ENCODE measurements around the gene ZNF608. TPM values are rescaled to one million over a fixed set of nuclear protein-coding genes. Genes with fewer than 3 reads are reported as not detected.

ZNF608 gene
- total and polyA plus RNA-seq, 3 experiments from 2014 or later = not detected

DNA sequence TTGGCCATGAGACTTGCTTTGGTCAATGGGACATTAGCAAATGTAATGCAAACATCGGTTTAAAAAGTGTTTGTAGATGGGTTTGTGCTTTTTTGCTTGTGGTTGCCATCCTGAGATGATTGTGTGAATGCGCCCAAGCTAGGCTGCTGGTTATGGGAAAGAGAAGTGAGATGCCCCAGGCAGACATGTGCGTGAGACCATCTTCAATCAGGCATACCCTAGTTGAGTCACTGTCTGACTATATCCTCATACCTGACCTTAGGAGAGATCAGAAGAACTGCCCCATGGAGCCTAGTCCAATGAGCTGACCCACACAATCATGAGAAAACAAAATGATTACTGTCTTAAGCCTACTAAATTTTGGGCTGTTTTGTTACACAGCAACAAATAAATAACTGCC lies 36.8 kb upstream of the ZNF608 start:
- H3K27me3 Mint-ChIP-seq = no peaks in the 10 kb centered on the region
- Histone ChIP-seq H3K9me3 (ENCODE audit: low read length) (no peaks in the 10 kb centered on the region), H3K4me3 (ENCODE audit: low read length) (no peak overlapping the region), H3K27ac (ENCODE audit: low read depth, low read length) (no peak overlapping the region), H3K36me3 (ENCODE audit: insufficient read depth, low read length) (no peaks in the 10 kb centered on the region), H3K4me1 (ENCODE audit: insufficient read depth, low read length) (no peaks in the 10 kb centered on the region), H3K27me3 (ENCODE audit: insufficient read depth, low read length, poor library complexity, severe bottlenecking) (no peaks in the 10 kb centered on the region)
- H3K27ac Mint-ChIP-seq = no peak overlapping the region
- ChIA-PET POLR2A (no interaction called here), CTCF (no interaction called here)
- no peak overlapping the region for H3K4me3 Mint-ChIP-seq
- no peak for DNase-seq
- H3K9me3 Mint-ChIP-seq = peaks cover 0 to 1% (median 0%) of the 10 kb centered on the region in 5 donors
- no peaks in the 10 kb centered on the region for H3K36me3 Mint-ChIP-seq
- no peaks in the 10 kb centered on the region for H3K4me1 Mint-ChIP-seq

DNA sequence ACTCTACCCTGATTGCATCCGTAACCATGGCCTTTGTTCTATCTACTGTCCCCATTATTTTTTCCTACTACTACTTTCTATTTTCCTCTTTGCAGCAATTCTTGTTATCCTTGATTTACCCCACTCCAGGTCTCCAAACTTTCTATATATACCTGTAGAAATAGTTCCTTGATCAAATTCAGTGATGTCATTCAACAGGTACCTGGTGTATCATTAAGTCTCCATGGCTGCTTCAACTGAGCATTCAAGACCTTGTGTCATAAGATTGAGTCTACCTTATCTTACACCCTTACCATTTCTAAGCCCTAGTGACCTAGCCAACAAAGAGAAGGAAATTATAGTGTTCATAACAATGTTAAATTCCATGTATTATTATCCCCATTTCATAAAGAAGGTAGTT lies 35.8 kb upstream of the ZNF608 start:
- H3K36me3 Mint-ChIP-seq = no peaks in the 10 kb centered on the region
- ChIA-PET POLR2A (no interaction called here), CTCF (no interaction called here)
- H3K27me3 Mint-ChIP-seq = no peaks in the 10 kb centered on the region
- H3K4me1 ChIP-seq (ENCODE audit: insufficient read depth, low read length) = no peaks in the 10 kb centered on the region
- no peak overlapping the region for H3K27ac ChIP-seq (ENCODE audit: low read depth, low read length)
- H3K4me1 Mint-ChIP-seq = no peaks in the 10 kb centered on the region
- no peak overlapping the region for H3K4me3 Mint-ChIP-seq
- no peaks in the 10 kb centered on the region for H3K9me3 ChIP-seq (ENCODE audit: low read length)
- H3K27ac Mint-ChIP-seq = no peak overlapping the region
- no peak overlapping the region for H3K4me3 ChIP-seq (ENCODE audit: low read length)
- peaks cover 0 to 3% (median 0%) of the 10 kb centered on the region in 5 donors for H3K9me3 Mint-ChIP-seq
- no peaks in the 10 kb centered on the region for H3K36me3 ChIP-seq (ENCODE audit: insufficient read depth, low read length)
- DNase-seq = no peak
- no peaks in the 10 kb centered on the region for H3K27me3 ChIP-seq (ENCODE audit: insufficient read depth, low read length, poor library complexity, severe bottlenecking)

DNA sequence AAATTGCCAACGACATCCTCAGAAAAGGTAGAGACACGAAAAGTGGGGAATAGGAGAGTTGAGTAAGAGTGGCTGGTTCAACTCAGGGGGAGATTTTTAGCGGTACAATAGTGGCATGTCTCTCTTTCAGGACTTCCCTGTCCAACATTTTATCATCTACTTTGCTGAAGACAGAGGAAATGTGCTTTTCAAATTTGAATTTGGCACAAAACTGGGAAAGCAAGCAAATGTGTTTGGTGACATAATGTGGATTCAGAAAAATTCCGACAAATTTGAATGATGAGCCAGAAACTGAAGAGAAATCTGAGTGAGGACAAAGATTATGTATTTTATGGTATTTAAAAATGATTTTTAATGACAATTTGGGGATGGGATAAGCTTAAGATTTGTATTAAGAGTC lies 33.6 kb upstream of the ZNF608 start:
- DNase-seq = no peak
- no peak overlapping the region for H3K27ac Mint-ChIP-seq
- POLR2A ChIA-PET = no interaction called here
- H3K36me3 Mint-ChIP-seq = no peaks in the 10 kb centered on the region
- CTCF ChIA-PET = no interaction called here
- H3K27me3 Mint-ChIP-seq = no peaks in the 10 kb centered on the region
- H3K4me3 Mint-ChIP-seq = no peak overlapping the region
- Histone ChIP-seq H3K36me3 (ENCODE audit: insufficient read depth, low read length) (no peaks in the 10 kb centered on the region), H3K4me3 (ENCODE audit: low read length) (no peak overlapping the region), H3K27me3 (ENCODE audit: insufficient read depth, low read length, poor library complexity, severe bottlenecking) (no peaks in the 10 kb centered on the region), H3K27ac (ENCODE audit: low read depth, low read length) (no peak overlapping the region), H3K4me1 (ENCODE audit: insufficient read depth, low read length) (no peaks in the 10 kb centered on the region), H3K9me3 (ENCODE audit: low read length) (no peaks in the 10 kb centered on the region)
- H3K4me1 Mint-ChIP-seq = no peaks in the 10 kb centered on the region
- H3K9me3 Mint-ChIP-seq = peaks cover 0 to 3% (median 0%) of the 10 kb centered on the region in 5 donors

DNA sequence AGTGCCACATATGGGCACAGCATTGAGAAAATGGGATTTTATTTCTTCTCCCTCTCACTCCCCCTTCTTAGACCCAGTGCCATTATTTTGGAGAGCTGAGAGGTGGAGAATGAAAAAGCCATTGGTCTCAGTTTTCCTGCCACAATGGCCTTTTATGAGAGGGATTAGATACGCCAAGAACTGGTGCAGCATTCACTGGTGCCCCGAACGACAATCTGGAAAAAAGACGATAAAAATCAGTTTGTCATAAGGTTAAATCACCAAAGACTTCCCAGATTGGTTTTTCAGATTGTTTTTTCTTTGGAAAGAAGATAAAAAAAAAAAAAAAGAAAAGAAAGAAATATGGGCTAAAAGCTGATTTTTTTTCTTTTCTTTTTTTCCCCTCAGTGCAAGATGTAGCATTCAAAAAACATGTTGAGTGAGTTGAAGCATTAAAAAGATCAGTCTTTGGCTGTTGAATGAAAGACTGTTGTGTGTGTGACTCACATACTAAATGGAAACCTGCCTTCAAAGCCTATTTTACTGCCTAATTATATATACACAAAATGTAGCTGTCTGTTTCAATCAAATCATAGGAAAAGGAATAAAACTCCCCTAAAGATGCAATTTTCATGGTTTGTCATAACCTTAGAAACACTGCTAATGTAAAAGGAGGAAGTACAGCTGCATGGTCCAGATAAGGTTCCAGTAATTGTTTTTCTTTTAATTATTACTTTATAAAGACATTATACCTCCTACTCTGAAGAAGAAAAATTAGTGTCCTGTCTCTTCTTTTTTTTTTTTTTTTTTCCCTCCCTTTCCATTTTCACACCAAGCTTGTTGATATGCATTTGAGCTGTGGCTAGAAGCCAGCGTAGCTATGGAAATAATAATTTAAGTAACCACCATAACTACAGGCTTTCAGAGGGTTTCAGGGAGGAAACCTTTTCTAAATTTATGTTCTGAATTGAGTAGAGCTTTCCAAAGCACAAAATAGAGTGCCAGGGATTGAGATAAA lies 27.2 kb upstream of the ZNF608 start:
- ChIA-PET CTCF (interaction anchor here (1.3 kb wide), 1 partner anchor 11 kb away, joined by 3 read pairs; no protein-coding TSS in a partner anchor), POLR2A (no interaction called here)
- Mint-ChIP-seq H3K27ac (no peak overlapping the region), H3K9me3 (peaks cover 0 to 5% (median 0%) of the 10 kb centered on the region in 5 donors), H3K36me3 (no peaks in the 10 kb centered on the region), H3K27me3 (no peaks in the 10 kb centered on the region), H3K4me1 (no peaks in the 10 kb centered on the region), H3K4me3 (no peak overlapping the region)
- no peaks in the 10 kb centered on the region for H3K36me3 ChIP-seq (ENCODE audit: insufficient read depth, low read length)
- no peak overlapping the region for H3K27ac ChIP-seq (ENCODE audit: low read depth, low read length)
- H3K27me3 ChIP-seq (ENCODE audit: insufficient read depth, low read length, poor library complexity, severe bottlenecking) = no peaks in the 10 kb centered on the region
- DNase-seq = no peak
- no peak overlapping the region for H3K4me3 ChIP-seq (ENCODE audit: low read length)
- H3K9me3 ChIP-seq (ENCODE audit: low read length) = no peaks in the 10 kb centered on the region
- H3K4me1 ChIP-seq (ENCODE audit: insufficient read depth, low read length) = no peaks in the 10 kb centered on the region

DNA sequence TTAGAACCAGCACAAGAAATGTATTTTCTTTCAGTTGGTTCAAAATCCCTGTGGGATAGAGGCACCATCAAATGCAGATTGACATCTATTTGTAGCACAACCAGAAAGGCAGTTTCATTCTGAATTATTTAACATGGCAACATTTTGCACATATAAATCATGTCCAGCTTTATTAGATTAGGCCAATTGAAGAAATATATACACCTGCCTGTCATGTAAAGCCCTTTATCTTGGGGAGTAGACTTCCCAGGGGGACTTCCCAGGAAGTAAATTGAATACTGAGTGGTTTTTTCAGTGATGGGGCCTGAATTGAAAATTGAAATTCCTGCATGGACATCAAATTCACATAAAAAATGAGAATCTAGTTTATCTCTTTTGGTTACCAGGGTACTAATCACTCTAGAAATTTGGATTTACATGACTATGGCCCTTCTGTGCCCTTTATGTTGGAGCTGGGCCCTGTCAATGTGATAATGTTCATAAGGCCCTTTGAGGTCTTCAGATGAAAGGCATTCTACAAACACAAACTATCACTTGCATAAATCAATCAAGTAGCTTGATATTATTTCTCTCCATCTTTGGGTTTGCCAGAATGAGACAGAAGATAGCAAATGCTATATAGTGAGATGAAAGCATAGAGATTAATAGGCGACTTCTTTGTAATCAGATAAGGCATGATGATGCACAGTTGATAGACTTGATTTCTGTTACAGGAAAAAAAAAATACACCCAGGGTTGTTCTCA lies 26.2 kb upstream of the ZNF608 start:
- Mint-ChIP-seq H3K27me3 (no peaks in the 10 kb centered on the region), H3K4me1 (no peaks in the 10 kb centered on the region), H3K36me3 (no peaks in the 10 kb centered on the region), H3K4me3 (no peak overlapping the region), H3K27ac (no peak overlapping the region), H3K9me3 (peaks cover 0 to 2% (median 0%) of the 10 kb centered on the region in 5 donors)
- POLR2A ChIA-PET = no interaction called here
- Histone ChIP-seq H3K4me1 (ENCODE audit: insufficient read depth, low read length) (no peaks in the 10 kb centered on the region), H3K36me3 (ENCODE audit: insufficient read depth, low read length) (no peaks in the 10 kb centered on the region), H3K4me3 (ENCODE audit: low read length) (no peak overlapping the region), H3K9me3 (ENCODE audit: low read length) (no peaks in the 10 kb centered on the region), H3K27me3 (ENCODE audit: insufficient read depth, low read length, poor library complexity, severe bottlenecking) (no peaks in the 10 kb centered on the region), H3K27ac (ENCODE audit: low read depth, low read length) (no peak overlapping the region)
- no peak for DNase-seq
- CTCF ChIA-PET = interaction anchor here (1.3 kb wide), 1 partner anchor 12 kb away, joined by 3 read pairs; no protein-coding TSS in a partner anchor

DNA sequence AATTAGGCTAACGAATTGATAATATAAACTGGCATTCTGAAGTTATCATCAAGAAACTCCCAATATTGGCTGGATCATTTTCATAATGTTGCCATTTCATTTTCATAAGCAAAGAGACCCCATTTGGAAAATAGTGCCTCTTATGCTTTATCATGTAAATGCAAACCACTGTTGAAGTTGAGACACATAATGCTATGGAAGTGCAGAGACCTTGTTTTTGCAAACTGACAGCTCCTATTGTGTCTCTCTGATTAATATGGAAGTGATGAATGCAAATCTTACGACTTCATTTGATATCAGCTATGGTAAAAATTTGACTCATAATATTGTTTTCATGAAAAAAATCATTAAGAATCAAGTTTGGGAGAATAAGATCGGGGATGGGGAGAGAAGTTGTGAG lies 25.3 kb upstream of the ZNF608 start:
- no peaks in the 10 kb centered on the region for H3K4me1 ChIP-seq (ENCODE audit: insufficient read depth, low read length)
- ChIA-PET POLR2A (no interaction called here), CTCF (no interaction called here)
- no peak overlapping the region for H3K4me3 Mint-ChIP-seq
- H3K27me3 ChIP-seq (ENCODE audit: insufficient read depth, low read length, poor library complexity, severe bottlenecking) = no peaks in the 10 kb centered on the region
- H3K36me3 Mint-ChIP-seq = no peaks in the 10 kb centered on the region
- no peak for DNase-seq
- no peaks in the 10 kb centered on the region for H3K36me3 ChIP-seq (ENCODE audit: insufficient read depth, low read length)
- H3K4me1 Mint-ChIP-seq = no peaks in the 10 kb centered on the region
- H3K27ac Mint-ChIP-seq = no peak overlapping the region
- H3K9me3 ChIP-seq (ENCODE audit: low read length) = no peaks in the 10 kb centered on the region
- no peak overlapping the region for H3K4me3 ChIP-seq (ENCODE audit: low read length)
- H3K9me3 Mint-ChIP-seq = peaks cover 0 to 4% (median 2%) of the 10 kb centered on the region in 5 donors
- no peak overlapping the region for H3K27ac ChIP-seq (ENCODE audit: low read depth, low read length)
- no peaks in the 10 kb centered on the region for H3K27me3 Mint-ChIP-seq

DNA sequence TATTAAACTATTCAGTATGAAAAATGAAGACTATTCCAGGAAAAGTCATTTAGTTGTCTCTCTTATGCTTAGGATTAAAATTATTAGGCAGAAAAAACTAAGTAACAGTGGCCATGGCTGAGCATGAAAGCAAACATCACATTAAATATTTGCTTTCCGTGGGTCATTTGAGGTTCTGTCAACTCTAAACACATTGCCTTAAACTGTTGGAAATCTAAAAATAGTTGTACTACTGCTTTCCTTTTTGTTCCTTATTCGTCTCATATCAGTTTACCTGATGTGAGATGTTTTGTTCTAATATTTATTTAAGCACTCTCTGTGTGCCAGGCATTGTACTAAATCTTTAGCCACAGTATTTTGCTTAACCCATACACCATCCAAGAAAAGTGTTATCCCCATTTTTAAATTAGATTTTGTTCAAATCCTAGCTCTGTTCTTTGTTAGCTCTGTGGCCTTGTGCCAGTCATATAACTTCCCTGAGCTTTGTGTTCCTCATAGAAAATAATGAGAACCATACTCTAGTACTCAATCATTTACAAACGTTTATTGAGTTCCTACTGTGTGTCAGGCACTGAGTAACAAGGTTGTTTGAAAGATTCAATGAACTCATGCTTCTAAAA lies 18.7 kb upstream of the ZNF608 start:
- Histone ChIP-seq H3K36me3 (ENCODE audit: insufficient read depth, low read length) (no peaks in the 10 kb centered on the region), H3K9me3 (ENCODE audit: low read length) (no peaks in the 10 kb centered on the region), H3K4me1 (ENCODE audit: insufficient read depth, low read length) (no peaks in the 10 kb centered on the region), H3K27me3 (ENCODE audit: insufficient read depth, low read length, poor library complexity, severe bottlenecking) (no peaks in the 10 kb centered on the region), H3K27ac (ENCODE audit: low read depth, low read length) (no peak overlapping the region), H3K4me3 (ENCODE audit: low read length) (no peak overlapping the region)
- H3K9me3 Mint-ChIP-seq = peaks cover 0 to 7% (median 2%) of the 10 kb centered on the region in 5 donors
- DNase-seq = no peak
- no peaks in the 10 kb centered on the region for H3K36me3 Mint-ChIP-seq
- no peak overlapping the region for H3K4me3 Mint-ChIP-seq
- H3K4me1 Mint-ChIP-seq = no peaks in the 10 kb centered on the region
- no peaks in the 10 kb centered on the region for H3K27me3 Mint-ChIP-seq
- no peak overlapping the region for H3K27ac Mint-ChIP-seq
- ChIA-PET POLR2A (no interaction called here), CTCF (no interaction called here)

DNA sequence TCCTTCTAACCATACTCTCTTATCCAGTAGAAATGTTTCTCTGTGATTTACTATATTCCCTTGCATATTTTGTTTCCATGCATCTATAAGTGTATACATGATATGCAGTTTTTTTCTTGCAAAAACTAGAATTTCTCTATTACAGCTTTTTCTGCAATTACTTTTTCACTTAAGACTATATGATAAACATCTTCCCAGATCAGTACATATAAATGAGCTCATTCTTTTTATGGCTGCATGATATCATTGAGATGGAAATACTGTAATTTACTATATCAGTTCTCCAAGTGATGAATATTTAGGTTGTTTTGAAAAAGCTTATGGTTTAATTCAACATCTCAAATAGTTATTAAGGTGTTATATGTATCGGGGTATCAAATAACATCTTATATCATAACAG lies 18.1 kb upstream of the ZNF608 start:
- H3K27ac ChIP-seq (ENCODE audit: low read depth, low read length) = no peak overlapping the region
- peaks cover 0 to 7% (median 0%) of the 10 kb centered on the region in 5 donors for H3K9me3 Mint-ChIP-seq
- H3K27me3 ChIP-seq (ENCODE audit: insufficient read depth, low read length, poor library complexity, severe bottlenecking) = no peaks in the 10 kb centered on the region
- H3K9me3 ChIP-seq (ENCODE audit: low read length) = no peaks in the 10 kb centered on the region
- no peaks in the 10 kb centered on the region for H3K4me1 ChIP-seq (ENCODE audit: insufficient read depth, low read length)
- no peaks in the 10 kb centered on the region for H3K36me3 ChIP-seq (ENCODE audit: insufficient read depth, low read length)
- DNase-seq = no peak
- CTCF ChIA-PET = no interaction called here
- no peak overlapping the region for H3K27ac Mint-ChIP-seq
- no peaks in the 10 kb centered on the region for H3K36me3 Mint-ChIP-seq
- POLR2A ChIA-PET = no interaction called here
- no peak overlapping the region for H3K4me3 Mint-ChIP-seq
- no peaks in the 10 kb centered on the region for H3K27me3 Mint-ChIP-seq
- H3K4me3 ChIP-seq (ENCODE audit: low read length) = no peak overlapping the region
- H3K4me1 Mint-ChIP-seq = no peaks in the 10 kb centered on the region

Measured in CD8-positive, alpha-beta memory T cell (primary cell).